Measurements from ENCODE around the gene IRF9. TPM values are rescaled to one million over a fixed set of nuclear protein-coding genes. Genes with fewer than 3 reads are reported as not detected.

The IRF9 gene
- total and polyA plus RNA-seq, 2 of the 13 experiments (the other 11 are each of a cell fraction or from before 2014, with no cell fraction given): 14.9 to 49.7 TPM

GRCh38 chr14:24130717-24131548 is 30.1 kb upstream of the IRF9 start (continued):
- TF ChIP-seq SNAPC4 (CRISPR knock-in tag; IDR thresholded peaks at IDR 0.05): 0 out of 2 replicates have a peak, but pooled peaks have one; percentile 44
- TF ChIP-seq ZNF772 (CRISPR knock-in tag; IDR thresholded peaks at IDR 0.05): peak; percentile 85
- TF ChIP-seq NR0B2 (CRISPR knock-in tag; IDR thresholded peaks at IDR 0.05): no peak
- no peak for TF ChIP-seq ZNF10 (CRISPR knock-in tag; IDR thresholded peaks at IDR 0.05; ENCODE audit: borderline replicate concordance, low read depth)
- no peak for TF ChIP-seq ZNF292 (CRISPR knock-in tag; IDR thresholded peaks at IDR 0.05; ENCODE audit: borderline replicate concordance, low read depth)
- TF ChIP-seq, protein P1, sequence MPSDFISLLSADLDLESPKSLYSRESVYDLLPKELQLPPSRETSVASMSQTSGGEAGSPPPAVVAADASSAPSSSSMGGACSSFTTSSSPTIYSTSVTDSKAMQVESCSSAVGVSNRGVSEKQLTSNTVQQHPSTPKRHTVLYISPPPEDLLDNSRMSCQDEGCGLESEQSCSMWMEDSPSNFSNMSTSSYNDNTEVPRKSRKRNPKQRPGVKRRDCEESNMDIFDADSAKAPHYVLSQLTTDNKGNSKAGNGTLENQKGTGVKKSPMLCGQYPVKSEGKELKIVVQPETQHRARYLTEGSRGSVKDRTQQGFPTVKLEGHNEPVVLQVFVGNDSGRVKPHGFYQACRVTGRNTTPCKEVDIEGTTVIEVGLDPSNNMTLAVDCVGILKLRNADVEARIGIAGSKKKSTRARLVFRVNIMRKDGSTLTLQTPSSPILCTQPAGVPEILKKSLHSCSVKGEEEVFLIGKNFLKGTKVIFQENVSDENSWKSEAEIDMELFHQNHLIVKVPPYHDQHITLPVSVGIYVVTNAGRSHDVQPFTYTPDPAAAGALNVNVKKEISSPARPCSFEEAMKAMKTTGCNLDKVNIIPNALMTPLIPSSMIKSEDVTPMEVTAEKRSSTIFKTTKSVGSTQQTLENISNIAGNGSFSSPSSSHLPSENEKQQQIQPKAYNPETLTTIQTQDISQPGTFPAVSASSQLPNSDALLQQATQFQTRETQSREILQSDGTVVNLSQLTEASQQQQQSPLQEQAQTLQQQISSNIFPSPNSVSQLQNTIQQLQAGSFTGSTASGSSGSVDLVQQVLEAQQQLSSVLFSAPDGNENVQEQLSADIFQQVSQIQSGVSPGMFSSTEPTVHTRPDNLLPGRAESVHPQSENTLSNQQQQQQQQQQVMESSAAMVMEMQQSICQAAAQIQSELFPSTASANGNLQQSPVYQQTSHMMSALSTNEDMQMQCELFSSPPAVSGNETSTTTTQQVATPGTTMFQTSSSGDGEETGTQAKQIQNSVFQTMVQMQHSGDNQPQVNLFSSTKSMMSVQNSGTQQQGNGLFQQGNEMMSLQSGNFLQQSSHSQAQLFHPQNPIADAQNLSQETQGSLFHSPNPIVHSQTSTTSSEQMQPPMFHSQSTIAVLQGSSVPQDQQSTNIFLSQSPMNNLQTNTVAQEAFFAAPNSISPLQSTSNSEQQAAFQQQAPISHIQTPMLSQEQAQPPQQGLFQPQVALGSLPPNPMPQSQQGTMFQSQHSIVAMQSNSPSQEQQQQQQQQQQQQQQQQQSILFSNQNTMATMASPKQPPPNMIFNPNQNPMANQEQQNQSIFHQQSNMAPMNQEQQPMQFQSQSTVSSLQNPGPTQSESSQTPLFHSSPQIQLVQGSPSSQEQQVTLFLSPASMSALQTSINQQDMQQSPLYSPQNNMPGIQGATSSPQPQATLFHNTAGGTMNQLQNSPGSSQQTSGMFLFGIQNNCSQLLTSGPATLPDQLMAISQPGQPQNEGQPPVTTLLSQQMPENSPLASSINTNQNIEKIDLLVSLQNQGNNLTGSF (CRISPR knock-in tag; IDR thresholded peaks at IDR 0.05): no peak
- TF ChIP-seq, protein P2, sequence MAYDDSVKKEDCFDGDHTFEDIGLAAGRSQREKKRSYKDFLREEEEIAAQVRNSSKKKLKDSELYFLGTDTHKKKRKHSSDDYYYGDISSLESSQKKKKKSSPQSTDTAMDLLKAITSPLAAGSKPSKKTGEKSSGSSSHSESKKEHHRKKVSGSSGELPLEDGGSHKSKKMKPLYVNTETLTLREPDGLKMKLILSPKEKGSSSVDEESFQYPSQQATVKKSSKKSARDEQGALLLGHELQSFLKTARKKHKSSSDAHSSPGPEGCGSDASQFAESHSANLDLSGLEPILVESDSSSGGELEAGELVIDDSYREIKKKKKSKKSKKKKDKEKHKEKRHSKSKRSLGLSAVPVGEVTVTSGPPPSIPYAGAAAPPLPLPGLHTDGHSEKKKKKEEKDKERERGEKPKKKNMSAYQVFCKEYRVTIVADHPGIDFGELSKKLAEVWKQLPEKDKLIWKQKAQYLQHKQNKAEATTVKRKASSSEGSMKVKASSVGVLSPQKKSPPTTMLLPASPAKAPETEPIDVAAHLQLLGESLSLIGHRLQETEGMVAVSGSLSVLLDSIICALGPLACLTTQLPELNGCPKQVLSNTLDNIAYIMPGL (CRISPR knock-in tag; IDR thresholded peaks at IDR 0.05; ENCODE audit: borderline replicate concordance in 1 of 2, low read depth in 1 of 2): no peak; a peak in 1 of 4 replicates
- no peak for TF ChIP-seq ZNF557 (CRISPR knock-in tag; IDR thresholded peaks at IDR 0.05)
- TF ChIP-seq SRSF9 (IDR thresholded peaks at IDR 0.05; ENCODE audit: borderline replicate concordance, insufficient read depth, low read depth, low read length, poor library complexity, severe bottlenecking): no peak
- no peak for TF ChIP-seq SMYD3 (CRISPR knock-in tag; IDR thresholded peaks at IDR 0.05)
- TF ChIP-seq ELK4 (CRISPR knock-in tag; IDR thresholded peaks at IDR 0.05; ENCODE audit: borderline replicate concordance): no peak

All from HepG2 (cell line).